ENCODE measurements around the gene RICTOR.

DNA sequence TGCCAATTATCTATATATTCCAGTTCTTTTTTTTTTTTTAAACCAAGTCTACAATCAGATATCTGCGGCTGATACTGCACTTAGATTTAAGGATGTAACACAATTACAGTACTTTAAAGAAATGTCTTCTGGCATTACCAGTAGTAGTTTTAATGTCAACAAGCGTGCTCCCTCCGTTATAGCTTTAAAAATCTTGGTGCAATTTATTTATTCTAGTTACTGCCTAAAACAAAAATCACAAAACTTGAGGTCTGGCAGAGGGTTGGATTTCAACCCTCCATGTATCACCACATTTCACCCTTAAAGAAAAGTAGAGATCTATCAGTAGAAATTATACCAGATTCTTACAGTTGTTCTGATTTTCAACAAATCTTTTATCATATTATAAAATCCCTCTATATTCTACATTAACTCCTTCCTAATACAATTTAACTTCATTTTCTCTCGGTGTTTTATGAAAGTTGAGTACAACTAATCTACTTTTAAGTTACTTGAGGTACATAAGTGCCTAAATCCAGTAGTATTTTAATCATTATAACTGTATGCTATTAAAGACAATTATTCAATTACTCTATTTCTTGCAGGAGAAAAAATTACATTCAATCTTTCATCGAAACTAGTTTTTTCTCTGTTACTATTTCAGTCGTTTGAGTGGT, 2.0 kb upstream of the RICTOR start:
- TF ChIP-seq, protein P1, sequence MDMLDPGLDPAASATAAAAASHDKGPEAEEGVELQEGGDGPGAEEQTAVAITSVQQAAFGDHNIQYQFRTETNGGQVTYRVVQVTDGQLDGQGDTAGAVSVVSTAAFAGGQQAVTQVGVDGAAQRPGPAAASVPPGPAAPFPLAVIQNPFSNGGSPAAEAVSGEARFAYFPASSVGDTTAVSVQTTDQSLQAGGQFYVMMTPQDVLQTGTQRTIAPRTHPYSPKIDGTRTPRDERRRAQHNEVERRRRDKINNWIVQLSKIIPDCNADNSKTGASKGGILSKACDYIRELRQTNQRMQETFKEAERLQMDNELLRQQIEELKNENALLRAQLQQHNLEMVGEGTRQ (IDR thresholded peaks at IDR 0.05; ENCODE audit: low read depth, low read length): no peak
- TF ChIP-seq, protein P2, sequence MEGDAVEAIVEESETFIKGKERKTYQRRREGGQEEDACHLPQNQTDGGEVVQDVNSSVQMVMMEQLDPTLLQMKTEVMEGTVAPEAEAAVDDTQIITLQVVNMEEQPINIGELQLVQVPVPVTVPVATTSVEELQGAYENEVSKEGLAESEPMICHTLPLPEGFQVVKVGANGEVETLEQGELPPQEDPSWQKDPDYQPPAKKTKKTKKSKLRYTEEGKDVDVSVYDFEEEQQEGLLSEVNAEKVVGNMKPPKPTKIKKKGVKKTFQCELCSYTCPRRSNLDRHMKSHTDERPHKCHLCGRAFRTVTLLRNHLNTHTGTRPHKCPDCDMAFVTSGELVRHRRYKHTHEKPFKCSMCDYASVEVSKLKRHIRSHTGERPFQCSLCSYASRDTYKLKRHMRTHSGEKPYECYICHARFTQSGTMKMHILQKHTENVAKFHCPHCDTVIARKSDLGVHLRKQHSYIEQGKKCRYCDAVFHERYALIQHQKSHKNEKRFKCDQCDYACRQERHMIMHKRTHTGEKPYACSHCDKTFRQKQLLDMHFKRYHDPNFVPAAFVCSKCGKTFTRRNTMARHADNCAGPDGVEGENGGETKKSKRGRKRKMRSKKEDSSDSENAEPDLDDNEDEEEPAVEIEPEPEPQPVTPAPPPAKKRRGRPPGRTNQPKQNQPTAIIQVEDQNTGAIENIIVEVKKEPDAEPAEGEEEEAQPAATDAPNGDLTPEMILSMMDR (conservative IDR thresholded peaks at IDR 0.05; ENCODE audit: low read depth, low read length): no peak
- TF ChIP-seq, protein P3, sequence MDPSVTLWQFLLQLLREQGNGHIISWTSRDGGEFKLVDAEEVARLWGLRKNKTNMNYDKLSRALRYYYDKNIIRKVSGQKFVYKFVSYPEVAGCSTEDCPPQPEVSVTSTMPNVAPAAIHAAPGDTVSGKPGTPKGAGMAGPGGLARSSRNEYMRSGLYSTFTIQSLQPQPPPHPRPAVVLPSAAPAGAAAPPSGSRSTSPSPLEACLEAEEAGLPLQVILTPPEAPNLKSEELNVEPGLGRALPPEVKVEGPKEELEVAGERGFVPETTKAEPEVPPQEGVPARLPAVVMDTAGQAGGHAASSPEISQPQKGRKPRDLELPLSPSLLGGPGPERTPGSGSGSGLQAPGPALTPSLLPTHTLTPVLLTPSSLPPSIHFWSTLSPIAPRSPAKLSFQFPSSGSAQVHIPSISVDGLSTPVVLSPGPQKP (IDR thresholded peaks at IDR 0.05; ENCODE audit: borderline replicate concordance, low read depth, low read length): no peak
- no peak for TF ChIP-seq POLR2A (IDR thresholded peaks at IDR 0.05; ENCODE audit: low read depth, low read length)
- TF ChIP-seq MAZ (IDR thresholded peaks at IDR 0.05; ENCODE audit: borderline replicate concordance, low read depth, low read length): no peak
- no peak for TF ChIP-seq RAD21 (IDR thresholded peaks at IDR 0.05; ENCODE audit: low read length)
- no peak for TF ChIP-seq CHD1 (IDR thresholded peaks at IDR 0.05; ENCODE audit: low read depth, low read length)
